SK-N-SH treated with all-trans-retinoic acid at 6 μM for 48 hours (cell line): ENCODE results near the gene ALS2CL.
"Not testable (repeated sequence)": the region's sequence is repeated elsewhere in the genome, so short reads cannot be mapped to it uniquely, and the experiment has no call there.

Source experiments
- ATAC-seq: fragments of 200-7000 bp; cut with Tn5 transposase; 3 replicates; pipeline ENCODE4 v1.9.1; 2020; ENCODE audit warnings: mild to moderate bottlenecking, moderate library complexity
- ARNTL ChIP-seq: fragments of 450-650 bp; formaldehyde crosslinking; IDR thresholded peaks from 2 replicates; pipeline ENCODE4 v1.5.0; 2020; ENCODE audit warnings: low read depth, mild to moderate bottlenecking, moderate library complexity, borderline replicate concordance
- BACH2 ChIP-seq: fragments of 250-450 bp; sonication (Bioruptor Pico); IDR thresholded peaks from 2 replicates; pipeline ENCODE4 v1.9.0; 2021; ENCODE audit warnings: mild to moderate bottlenecking, borderline replicate concordance
- ESRRG ChIP-seq: fragments of 250-450 bp; sonication (Bioruptor Pico); IDR thresholded peaks from 2 replicates; pipeline ENCODE4 v1.6.1; 2021; ENCODE audit warnings: mild to moderate bottlenecking
- GLIS3 ChIP-seq: fragments of 250-450 bp; sonication (Bioruptor Pico); IDR thresholded peaks from 2 replicates; pipeline ENCODE4 v1.5.0; 2020; ENCODE audit warnings: mild to moderate bottlenecking, moderate library complexity
- ISL1 ChIP-seq: fragments of 250-450 bp; sonication (Bioruptor Pico); IDR thresholded peaks from 2 replicates; pipeline ENCODE4 v2.1.2; 2022; ENCODE audit warnings: mild to moderate bottlenecking, moderate library complexity
- OSR1 ChIP-seq: fragments of 250-450 bp; sonication (Bioruptor Pico); IDR thresholded peaks from 2 replicates; pipeline ENCODE4 v1.8.0; 2022; ENCODE audit warnings: moderate library complexity, mild to moderate bottlenecking, inconsistent platforms
- PATZ1 ChIP-seq: fragments of 250-450 bp; sonication (Bioruptor Pico); IDR thresholded peaks from 2 replicates; pipeline ENCODE4 v1.8.0; 2020; ENCODE audit warnings: mild to moderate bottlenecking, moderate library complexity, borderline replicate concordance
- POU6F1 ChIP-seq: fragments of 250-450 bp; sonication (Bioruptor Pico); IDR thresholded peaks from 2 replicates; pipeline ENCODE4 v1.8.0; 2021; ENCODE audit warnings: low read depth, mild to moderate bottlenecking, moderate library complexity, borderline replicate concordance
- PPARA ChIP-seq: fragments of 250-450 bp; sonication (Bioruptor Pico); IDR thresholded peaks from 2 replicates; pipeline ENCODE4 v1.5.0; 2020; ENCODE audit warnings: mild to moderate bottlenecking, borderline replicate concordance
- SNAI2 ChIP-seq: fragments of 250-450 bp; sonication (Bioruptor Pico); IDR thresholded peaks from 2 replicates; pipeline ENCODE4 v1.5.0; 2020; ENCODE audit warnings: mild to moderate bottlenecking, moderate library complexity
- TCF4 ChIP-seq: fragments of 250-450 bp; sonication (Bioruptor Pico); IDR thresholded peaks from 2 replicates; pipeline ENCODE4 v1.8.0; 2021; ENCODE audit warnings: mild to moderate bottlenecking, moderate library complexity, borderline replicate concordance
- TOX ChIP-seq: fragments of 250-450 bp; sonication (Bioruptor Pico); IDR thresholded peaks from 2 replicates; pipeline ENCODE4 v1.8.0; 2021; ENCODE audit warnings: mild to moderate bottlenecking, moderate library complexity, borderline replicate concordance
- ZC3H10 ChIP-seq: fragments of 250-450 bp; sonication (Bioruptor Pico); IDR thresholded peaks from 2 replicates; pipeline ENCODE4 v1.5.1; 2021; ENCODE audit warnings: mild to moderate bottlenecking, moderate library complexity
- ZFP3 ChIP-seq: fragments of 250-450 bp; sonication (Bioruptor Pico); IDR thresholded peaks from 2 replicates; pipeline ENCODE4 v1.5.0; 2020; ENCODE audit warnings: mild to moderate bottlenecking, moderate library complexity
- ZFP30 ChIP-seq: fragments of 450-650 bp; formaldehyde crosslinking; IDR thresholded peaks from 2 replicates; pipeline ENCODE4 v1.5.0; 2022; ENCODE audit warnings: mild to moderate bottlenecking, moderate library complexity
- ZNF565 ChIP-seq: fragments of 450-650 bp; formaldehyde crosslinking; conservative IDR thresholded peaks from 2 replicates; pipeline ENCODE4 v1.5.0; 2020; ENCODE audit warnings: low read depth, mild to moderate bottlenecking, moderate library complexity
- ZNF70 ChIP-seq: fragments of 450-650 bp; formaldehyde crosslinking; IDR thresholded peaks from 2 replicates; pipeline ENCODE4 v1.5.0; 2020; ENCODE audit warnings: mild to moderate bottlenecking, moderate library complexity
- ZNF8 ChIP-seq: fragments of 450-650 bp; formaldehyde crosslinking; IDR thresholded peaks from 2 replicates; pipeline ENCODE4 v1.5.0; 2020; ENCODE audit warnings: mild to moderate bottlenecking, moderate library complexity
- TF ChIP-seq, protein P1 (sequence below): fragments of 250-450 bp; sonication (Bioruptor Pico); IDR thresholded peaks from 2 replicates; pipeline ENCODE4 v1.5.1; 2021; ENCODE audit warnings: mild to moderate bottlenecking, moderate library complexity
- TF ChIP-seq, protein P2 (sequence below): fragments of 250-450 bp; sonication (Bioruptor Pico); IDR thresholded peaks from 2 replicates; pipeline ENCODE4 v1.5.0; 2020; ENCODE audit warnings: mild to moderate bottlenecking, moderate library complexity

ALS2CL gene

DNA sequence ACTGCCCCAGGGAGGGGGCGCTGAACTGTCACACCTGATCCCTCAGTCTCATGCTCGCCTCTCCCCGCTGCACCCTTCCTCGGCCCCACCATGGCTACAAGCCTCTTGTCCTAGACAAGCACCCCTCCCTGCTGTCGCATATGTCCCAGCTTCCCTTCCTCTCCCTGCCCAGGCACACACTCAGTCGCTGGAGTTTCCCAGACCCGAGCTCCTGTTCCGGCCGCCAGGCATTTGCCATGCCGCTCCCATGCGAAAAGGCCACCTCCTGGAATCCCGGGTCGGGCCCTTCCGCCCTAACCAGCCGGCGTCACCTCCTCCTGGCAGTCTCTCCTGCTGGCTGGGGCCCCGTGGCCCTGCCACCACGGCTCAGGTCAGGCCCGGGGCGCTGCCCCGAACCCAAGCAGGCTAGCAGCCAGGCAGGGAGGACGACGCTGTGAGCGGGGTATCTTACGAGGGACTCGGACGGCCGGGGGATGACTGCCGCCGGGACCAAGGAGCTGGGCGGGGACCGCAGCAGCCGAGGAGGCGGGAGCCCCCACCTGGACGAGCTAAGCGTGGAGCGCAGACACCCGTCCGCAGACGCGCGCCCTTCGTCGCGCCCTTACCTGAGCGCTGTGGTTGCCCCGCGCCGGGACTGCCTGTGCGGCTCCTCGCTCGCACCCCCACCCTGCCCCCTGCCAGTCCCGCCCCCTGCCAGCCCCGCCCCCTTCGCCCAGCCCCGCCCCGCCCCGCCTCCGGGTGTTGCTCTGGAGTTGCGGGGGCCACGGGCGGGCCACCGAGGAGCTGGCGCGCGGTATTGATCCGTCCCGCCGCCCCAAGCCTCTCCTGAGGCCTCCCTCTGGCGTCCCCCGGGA, at the start of gene ALS2CL:
Gene ALS2CL, minus strand, starts transcription at position 642 of the 854 bp plus-strand sequence. CDS start 4,239 bp downstream, outside the sequence.
- peak; percentile 91 for TF ChIP-seq ZNF70 (CRISPR knock-in tag)
- TF ChIP-seq PATZ1 (CRISPR knock-in tag): no peak
- TF ChIP-seq BACH2 (CRISPR knock-in tag): no peak
- no peak for TF ChIP-seq OSR1 (CRISPR knock-in tag)
- TF ChIP-seq SNAI2 (CRISPR knock-in tag): no peak
- no peak for TF ChIP-seq ZFP30 (CRISPR knock-in tag)
- no peak for TF ChIP-seq GLIS3 (CRISPR knock-in tag)
- TF ChIP-seq, protein P1, sequence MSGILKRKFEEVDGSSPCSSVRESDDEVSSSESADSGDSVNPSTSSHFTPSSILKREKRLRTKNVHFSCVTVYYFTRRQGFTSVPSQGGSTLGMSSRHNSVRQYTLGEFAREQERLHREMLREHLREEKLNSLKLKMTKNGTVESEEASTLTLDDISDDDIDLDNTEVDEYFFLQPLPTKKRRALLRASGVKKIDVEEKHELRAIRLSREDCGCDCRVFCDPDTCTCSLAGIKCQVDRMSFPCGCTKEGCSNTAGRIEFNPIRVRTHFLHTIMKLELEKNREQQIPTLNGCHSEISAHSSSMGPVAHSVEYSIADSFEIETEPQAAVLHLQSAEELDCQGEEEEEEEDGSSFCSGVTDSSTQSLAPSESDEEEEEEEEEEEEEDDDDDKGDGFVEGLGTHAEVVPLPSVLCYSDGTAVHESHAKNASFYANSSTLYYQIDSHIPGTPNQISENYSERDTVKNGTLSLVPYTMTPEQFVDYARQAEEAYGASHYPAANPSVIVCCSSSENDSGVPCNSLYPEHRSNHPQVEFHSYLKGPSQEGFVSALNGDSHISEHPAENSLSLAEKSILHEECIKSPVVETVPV (CRISPR knock-in tag): no peak
- no peak for TF ChIP-seq ZNF565 (CRISPR knock-in tag)
- TF ChIP-seq ARNTL (CRISPR knock-in tag): no peak
- TF ChIP-seq ZFP3 (CRISPR knock-in tag): 0 out of 2 replicates have a peak, but pooled peaks have one; percentile 11
- TF ChIP-seq TCF4: no peak
- no peak for TF ChIP-seq POU6F1 (CRISPR knock-in tag)
- TF ChIP-seq ZC3H10 (CRISPR knock-in tag): no peak
- no peak for TF ChIP-seq ESRRG (CRISPR knock-in tag)
- ATAC-seq: peak; percentile 67

DNA sequence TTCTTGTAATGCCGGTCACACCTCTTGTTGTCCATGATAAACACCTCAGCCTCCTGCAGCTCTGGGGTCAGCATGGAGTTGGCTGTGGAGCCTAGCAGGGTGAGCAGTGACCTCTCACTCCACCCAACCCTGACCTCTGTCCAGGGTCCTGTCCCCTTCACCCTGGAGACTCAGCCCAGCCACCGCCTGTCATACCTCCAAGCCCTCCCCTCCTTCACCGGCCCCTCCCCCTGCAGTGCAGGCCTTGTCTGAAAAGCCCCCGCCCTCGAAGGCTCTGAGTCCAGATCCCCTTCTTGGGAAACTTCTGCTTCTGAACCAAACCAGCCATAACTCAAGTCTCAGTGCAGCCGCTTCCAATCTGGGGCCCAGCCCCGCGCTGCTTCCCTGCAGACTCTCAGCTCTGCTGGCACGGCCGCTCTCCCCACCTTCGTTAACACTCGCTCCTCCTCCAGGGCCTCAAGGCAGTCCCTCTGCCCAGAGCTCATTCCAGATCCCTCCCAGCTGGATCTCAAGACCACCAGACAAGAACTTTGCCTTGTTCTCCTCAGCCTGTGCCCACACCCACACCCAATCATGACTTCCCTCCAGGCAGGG, 49.6 kb upstream of the ALS2CL start:
- no peak for TF ChIP-seq ZNF8 (CRISPR knock-in tag)
- no peak for TF ChIP-seq ARNTL (CRISPR knock-in tag)
- TF ChIP-seq, protein P1 (CRISPR knock-in tag): no peak
- ATAC-seq: no peak

- not testable (repeated sequence) for ATAC-seq
These were observed 46.1 kb upstream of the ALS2CL start for GRCh38 chr3:46739565-46739964.

DNA sequence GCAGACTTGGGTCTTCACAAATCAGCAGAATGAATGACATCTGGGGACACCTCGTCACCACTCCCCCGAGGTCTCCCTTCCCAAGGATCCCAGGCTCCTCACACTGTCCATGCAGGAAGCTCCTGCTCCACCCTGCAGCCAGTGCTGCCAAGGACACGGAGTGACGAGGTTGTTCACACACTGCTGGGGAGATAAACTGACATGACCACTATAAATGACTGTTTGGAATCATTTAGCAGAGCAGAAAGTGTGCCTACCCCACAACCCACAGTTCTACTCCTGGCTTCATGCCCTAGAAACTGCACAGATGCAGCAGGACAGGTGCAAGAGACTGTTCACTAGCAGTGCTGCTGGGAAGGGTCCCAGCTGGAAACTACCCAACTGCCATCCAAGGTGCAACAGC, 43.9 kb upstream of the ALS2CL start:
- no peak for ATAC-seq
- no peak for TF ChIP-seq ZFP3 (CRISPR knock-in tag)
- TF ChIP-seq SNAI2 (CRISPR knock-in tag): no peak
- TF ChIP-seq POU6F1 (CRISPR knock-in tag): no peak
- TF ChIP-seq TCF4: no peak
- TF ChIP-seq ZFP30 (CRISPR knock-in tag): no peak
- TF ChIP-seq ESRRG (CRISPR knock-in tag): no peak
- no peak for TF ChIP-seq ZNF8 (CRISPR knock-in tag)
- no peak for TF ChIP-seq PPARA (CRISPR knock-in tag)
- no peak for TF ChIP-seq ZNF70 (CRISPR knock-in tag)
- TF ChIP-seq, protein P1 (CRISPR knock-in tag): no peak
- TF ChIP-seq TOX: no peak
- no peak for TF ChIP-seq ZNF565 (CRISPR knock-in tag)
- no peak for TF ChIP-seq ISL1 (CRISPR knock-in tag)
- TF ChIP-seq ZC3H10 (CRISPR knock-in tag): no peak
- no peak for TF ChIP-seq BACH2 (CRISPR knock-in tag)
- TF ChIP-seq, protein P2, sequence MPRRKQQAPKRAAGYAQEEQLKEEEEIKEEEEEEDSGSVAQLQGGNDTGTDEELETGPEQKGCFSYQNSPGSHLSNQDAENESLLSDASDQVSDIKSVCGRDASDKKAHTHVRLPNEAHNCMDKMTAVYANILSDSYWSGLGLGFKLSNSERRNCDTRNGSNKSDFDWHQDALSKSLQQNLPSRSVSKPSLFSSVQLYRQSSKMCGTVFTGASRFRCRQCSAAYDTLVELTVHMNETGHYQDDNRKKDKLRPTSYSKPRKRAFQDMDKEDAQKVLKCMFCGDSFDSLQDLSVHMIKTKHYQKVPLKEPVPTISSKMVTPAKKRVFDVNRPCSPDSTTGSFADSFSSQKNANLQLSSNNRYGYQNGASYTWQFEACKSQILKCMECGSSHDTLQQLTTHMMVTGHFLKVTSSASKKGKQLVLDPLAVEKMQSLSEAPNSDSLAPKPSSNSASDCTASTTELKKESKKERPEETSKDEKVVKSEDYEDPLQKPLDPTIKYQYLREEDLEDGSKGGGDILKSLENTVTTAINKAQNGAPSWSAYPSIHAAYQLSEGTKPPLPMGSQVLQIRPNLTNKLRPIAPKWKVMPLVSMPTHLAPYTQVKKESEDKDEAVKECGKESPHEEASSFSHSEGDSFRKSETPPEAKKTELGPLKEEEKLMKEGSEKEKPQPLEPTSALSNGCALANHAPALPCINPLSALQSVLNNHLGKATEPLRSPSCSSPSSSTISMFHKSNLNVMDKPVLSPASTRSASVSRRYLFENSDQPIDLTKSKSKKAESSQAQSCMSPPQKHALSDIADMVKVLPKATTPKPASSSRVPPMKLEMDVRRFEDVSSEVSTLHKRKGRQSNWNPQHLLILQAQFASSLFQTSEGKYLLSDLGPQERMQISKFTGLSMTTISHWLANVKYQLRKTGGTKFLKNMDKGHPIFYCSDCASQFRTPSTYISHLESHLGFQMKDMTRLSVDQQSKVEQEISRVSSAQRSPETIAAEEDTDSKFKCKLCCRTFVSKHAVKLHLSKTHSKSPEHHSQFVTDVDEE (CRISPR knock-in tag): no peak
- no peak for TF ChIP-seq ARNTL (CRISPR knock-in tag)
